Activated CD4-positive, alpha-beta T cell treated with anti-CD3 and anti-CD28 coated beads, Interleukin-2, amount 10 ng/mL, durations not matched to agents 7 days and 5 days (primary cell): Measurements from ENCODE around the gene DICER1. TPM values are rescaled to one million over a fixed set of nuclear protein-coding genes. Genes with fewer than 3 reads are reported as not detected.
"Not testable (repeated sequence)": the region's sequence is repeated elsewhere in the genome, so short reads cannot be mapped to it uniquely, and the experiment has no call there.

Experiments
- CTCF ChIA-PET: fragments of 350-600 bp; sonication (Branson Sonifier 250); formaldehyde crosslinking; loops from one replicate; lab custom pipeline; 2021; ENCODE audit warnings: antibody characterized with exemption; lab: Charles Lee
- POLR2A ChIA-PET: fragments of 350-600 bp; sonication (Branson Sonifier 250); formaldehyde crosslinking; loops from one replicate; lab custom pipeline; 2021; ENCODE audit warnings: antibody characterized with exemption; lab: Charles Lee
- DNase-seq: peaks from one replicate; pipeline ENCODE4 v3.0.0-alpha.2; 2020
- H3K27ac Mint-ChIP-seq: one replicate; pipeline ENCODE4 v1.8.0; 2021; ENCODE audit warnings: mild to moderate bottlenecking, moderate library complexity, mixed read lengths
- H3K27me3 Mint-ChIP-seq: one replicate; pipeline ENCODE4 v1.8.0; 2021; ENCODE audit warnings: mixed read lengths
- H3K36me3 Mint-ChIP-seq: one replicate; pipeline ENCODE4 v1.8.0; 2021; ENCODE audit warnings: low read depth, mixed read lengths
- H3K4me1 Mint-ChIP-seq: one replicate; pipeline ENCODE4 v1.8.0; 2021; ENCODE audit warnings: mixed read lengths
- H3K4me3 Mint-ChIP-seq: one replicate; pipeline ENCODE4 v1.8.0; 2021; ENCODE audit warnings: mild to moderate bottlenecking, moderate library complexity, mixed read lengths
- H3K9me3 Mint-ChIP-seq: one replicate; pipeline ENCODE4 v1.8.0; 2021; ENCODE audit warnings: mixed read lengths
- total RNA-seq, 2 experiments: library from RNA; stranded (reverse); gene quantifications; one replicate each; pipeline ENCODE4 v1.2.3, GENCODE V29; 2021

The DICER1 gene
- total RNA-seq, 2 experiments from 2014 or later, result 54.4 to 63.6 TPM

- Mint-ChIP-seq H3K36me3 (peaks cover 19% of the 10 kb centered on the region), H3K27ac (no peak overlapping the region), H3K4me1 (peaks cover 41% of the 10 kb centered on the region), H3K4me3 (no peak overlapping the region), H3K9me3 (peaks cover 10% of the 10 kb centered on the region), H3K27me3 (no peaks in the 10 kb centered on the region)
- no peak for DNase-seq
- POLR2A ChIA-PET, result no interaction called here
- CTCF ChIA-PET, result no interaction called here
Observed at GRCh38 chr14:95140060-95140858, 17.1 kb downstream of the DICER1 start.

GRCh38 chr14:95138876-95139275 is 18.5 kb downstream of the DICER1 start:
- Mint-ChIP-seq H3K9me3 (no peaks in the 10 kb centered on the region), H3K27ac (no peak overlapping the region), H3K4me1 (peaks cover 37% of the 10 kb centered on the region), H3K36me3 (peaks cover 10% of the 10 kb centered on the region), H3K4me3 (no peak overlapping the region), H3K27me3 (no peaks in the 10 kb centered on the region)
- DNase-seq, result no peak
- CTCF ChIA-PET, result no interaction called here
- POLR2A ChIA-PET, result no interaction called here

DNA sequence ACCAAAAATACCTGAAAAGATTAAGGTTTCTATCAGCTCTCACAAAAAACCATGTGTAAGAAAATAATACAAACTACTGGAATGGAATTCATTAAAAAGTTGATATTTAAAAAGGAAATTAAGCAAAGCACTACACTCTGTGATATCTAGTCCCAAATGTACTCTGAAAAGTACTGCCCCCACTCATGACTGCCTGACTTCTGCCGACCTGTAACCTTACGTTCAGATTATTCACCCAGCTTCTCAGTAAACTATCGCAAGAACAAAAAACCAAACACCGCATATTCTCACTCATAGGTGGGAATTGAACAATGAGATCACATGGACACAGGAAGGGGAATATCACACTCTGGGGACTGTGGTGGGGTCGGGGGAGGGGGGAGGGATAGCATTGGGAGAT is 18.9 kb downstream of the DICER1 start:
- H3K27ac Mint-ChIP-seq, H3K4me3 Mint-ChIP-seq, DNase-seq, H3K27me3 Mint-ChIP-seq, CTCF ChIA-PET, POLR2A ChIA-PET, H3K9me3 Mint-ChIP-seq: not testable (repeated sequence)
- Mint-ChIP-seq H3K36me3 (peaks cover 10% of the 10 kb centered on the region), H3K4me1 (peaks cover 33% of the 10 kb centered on the region)

DNA sequence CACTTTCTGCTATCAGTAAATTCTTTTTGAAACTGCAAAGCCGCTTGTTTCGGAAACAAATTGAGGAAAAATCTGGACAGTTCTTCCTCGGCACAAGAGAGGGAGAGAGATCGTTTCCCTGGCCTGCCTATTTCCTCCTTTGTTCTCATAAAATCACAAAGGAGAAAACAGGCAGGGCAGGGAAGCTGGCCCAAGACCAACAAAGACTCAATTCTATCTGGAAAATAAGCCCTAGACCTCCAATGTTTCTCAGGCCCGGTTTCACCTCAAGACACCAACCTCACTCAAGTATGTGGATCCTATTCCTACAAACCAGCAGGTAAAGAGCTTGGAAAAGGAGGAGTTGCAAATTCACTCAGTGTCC is 19.5 kb downstream of the DICER1 start:
- no peak overlapping the region for H3K4me3 Mint-ChIP-seq
- H3K36me3 Mint-ChIP-seq, result peaks cover 16% of the 10 kb centered on the region
- ChIA-PET POLR2A (no interaction called here), CTCF (no interaction called here)
- DNase-seq, result no peak
- no peaks in the 10 kb centered on the region for H3K27me3 Mint-ChIP-seq
- peaks cover 33% of the 10 kb centered on the region for H3K4me1 Mint-ChIP-seq
- no peak overlapping the region for H3K27ac Mint-ChIP-seq
- no peaks in the 10 kb centered on the region for H3K9me3 Mint-ChIP-seq

GRCh38 chr14:95137164-95137803 is 20.0 kb downstream of the DICER1 start:
- Mint-ChIP-seq H3K27me3 (no peaks in the 10 kb centered on the region), H3K4me1 (peaks cover 33% of the 10 kb centered on the region), H3K9me3 (no peaks in the 10 kb centered on the region), H3K4me3 (no peak overlapping the region), H3K36me3 (peaks cover 21% of the 10 kb centered on the region), H3K27ac (no peak overlapping the region)
- ChIA-PET POLR2A (no interaction called here), CTCF (no interaction called here)
- DNase-seq, result no peak

DNA sequence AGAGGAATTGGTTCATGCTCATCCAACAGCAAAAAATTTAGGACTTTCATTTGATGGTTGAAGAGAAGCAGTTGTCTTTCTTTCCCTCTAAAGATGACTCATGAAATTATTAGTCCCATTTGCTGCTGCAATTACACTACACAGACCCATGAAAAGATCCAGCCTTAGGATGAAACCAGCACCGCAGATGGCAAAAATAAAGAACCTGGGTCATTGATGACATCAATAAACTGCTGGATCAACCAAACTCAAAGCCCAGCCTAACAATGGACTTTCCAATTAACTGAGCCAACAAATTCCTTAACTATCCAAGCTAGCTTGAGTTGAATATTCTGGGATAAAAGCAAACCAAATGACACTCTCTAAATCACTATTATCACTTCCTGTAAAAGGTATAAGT is 20.7 kb downstream of the DICER1 start:
- Mint-ChIP-seq H3K4me3 (no peak overlapping the region), H3K36me3 (peaks cover 25% of the 10 kb centered on the region), H3K27ac (no peak overlapping the region), H3K4me1 (peaks cover 33% of the 10 kb centered on the region), H3K9me3 (no peaks in the 10 kb centered on the region), H3K27me3 (no peaks in the 10 kb centered on the region)
- ChIA-PET POLR2A (no interaction called here), CTCF (no interaction called here)
- no peak for DNase-seq

DNA sequence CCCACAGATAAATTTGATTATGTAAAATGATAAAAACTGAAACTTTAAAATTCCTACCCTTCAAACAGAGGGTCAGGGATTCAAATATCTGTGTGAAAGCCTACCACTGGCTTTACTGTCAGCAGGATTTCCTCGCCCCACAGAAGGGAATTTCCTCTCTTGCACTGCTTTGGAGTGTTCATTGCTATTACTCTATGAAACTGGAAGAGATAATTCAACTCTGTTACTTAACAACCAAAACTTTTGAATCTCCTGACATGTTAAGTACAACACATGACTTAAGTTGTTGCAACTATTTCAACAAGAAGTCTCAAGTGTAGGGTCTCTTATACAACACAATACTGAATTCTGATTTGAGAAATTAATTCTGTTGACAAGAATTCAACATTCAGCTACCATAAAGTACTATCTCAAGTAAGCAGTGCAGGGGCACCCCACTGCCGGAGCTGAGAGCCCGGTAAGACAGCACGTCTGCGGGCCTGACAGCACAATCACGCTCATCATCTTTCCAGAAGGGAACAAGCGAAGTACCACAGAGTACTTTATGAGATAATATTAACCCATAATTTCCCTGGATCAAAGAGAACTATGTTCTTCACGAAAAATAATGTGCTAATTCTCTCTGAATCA is 22.9 kb downstream of the DICER1 start:
- Mint-ChIP-seq H3K4me1 (peaks cover 28% of the 10 kb centered on the region), H3K4me3 (no peak overlapping the region)
- POLR2A ChIA-PET, result no interaction called here

GRCh38 chr14:95133282-95133681 is 24.0 kb downstream of the DICER1 start:
- CTCF ChIA-PET, result no interaction called here
- DNase-seq, result no peak
- no peaks in the 10 kb centered on the region for H3K9me3 Mint-ChIP-seq
- H3K4me1 Mint-ChIP-seq, result peaks cover 23% of the 10 kb centered on the region
- POLR2A ChIA-PET, result no interaction called here
- H3K27ac Mint-ChIP-seq, result no peak overlapping the region
- H3K27me3 Mint-ChIP-seq, result no peaks in the 10 kb centered on the region
- no peak overlapping the region for H3K4me3 Mint-ChIP-seq
- H3K36me3 Mint-ChIP-seq, result peaks cover 41% of the 10 kb centered on the region

More for the DNA sequence above, 22.9 kb downstream of the DICER1 start:
- CTCF ChIA-PET, result no interaction called here
- DNase-seq, result no peak
- Mint-ChIP-seq H3K36me3 (peaks cover 32% of the 10 kb centered on the region), H3K27ac (no peak overlapping the region), H3K27me3 (no peaks in the 10 kb centered on the region), H3K9me3 (no peaks in the 10 kb centered on the region)

DNA sequence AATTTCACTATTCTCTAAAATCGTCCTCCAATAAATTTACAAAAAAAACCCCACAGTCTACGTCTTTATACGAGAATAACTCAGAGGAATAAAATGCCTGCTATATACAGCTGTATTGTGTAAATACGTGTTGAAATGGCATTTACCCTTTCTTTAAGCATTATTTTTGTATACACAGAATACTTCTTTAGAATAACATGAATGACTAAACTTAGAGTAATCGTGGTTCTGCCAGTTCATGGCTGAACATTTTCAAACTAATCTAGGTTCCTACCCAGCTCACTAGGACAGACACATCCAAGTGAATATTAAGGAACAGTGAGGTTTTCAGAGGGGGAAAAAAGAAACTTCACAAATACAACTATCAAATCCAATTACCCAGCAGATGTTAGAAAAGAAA is 24.6 kb downstream of the DICER1 start:
- Mint-ChIP-seq H3K4me3 (no peak overlapping the region), H3K27me3 (no peaks in the 10 kb centered on the region), H3K4me1 (peaks cover 21% of the 10 kb centered on the region), H3K27ac (no peak overlapping the region), H3K9me3 (no peaks in the 10 kb centered on the region), H3K36me3 (peaks cover 42% of the 10 kb centered on the region)
- ChIA-PET POLR2A (no interaction called here), CTCF (no interaction called here)
- DNase-seq, result no peak

- Mint-ChIP-seq H3K9me3 (no peaks in the 10 kb centered on the region), H3K4me3 (no peak overlapping the region), H3K36me3 (peaks cover 46% of the 10 kb centered on the region), H3K27ac (no peak overlapping the region), H3K27me3 (no peaks in the 10 kb centered on the region), H3K4me1 (peaks cover 13% of the 10 kb centered on the region)
- DNase-seq, result no peak
- POLR2A ChIA-PET, result no interaction called here
- CTCF ChIA-PET, result no interaction called here
Observed at GRCh38 chr14:95130549-95130948, 26.8 kb downstream of the DICER1 start.

DNA sequence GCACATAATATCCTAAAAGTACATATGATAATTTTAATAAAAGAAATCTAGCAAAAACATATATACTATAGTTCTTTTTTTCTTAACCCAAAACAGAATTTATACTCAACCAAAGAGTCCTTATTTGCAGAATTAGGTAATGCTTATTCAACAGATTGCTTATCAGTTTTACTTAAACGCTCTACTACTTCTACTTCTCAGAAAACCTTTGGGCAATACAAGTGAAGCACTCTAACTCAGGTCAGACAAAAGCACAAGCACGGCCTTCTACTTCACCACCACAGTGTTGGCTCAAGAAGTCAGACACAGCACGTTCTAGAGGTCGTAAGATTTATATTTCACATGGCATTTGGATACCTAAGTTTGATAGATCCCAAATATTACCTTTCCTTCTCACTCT is 29.2 kb downstream of the DICER1 start:
- H3K36me3 Mint-ChIP-seq, result peaks cover 59% of the 10 kb centered on the region
- no peaks in the 10 kb centered on the region for H3K27me3 Mint-ChIP-seq
- ChIA-PET CTCF (no interaction called here), POLR2A (no interaction called here)
- H3K9me3 Mint-ChIP-seq, result no peaks in the 10 kb centered on the region
- no peak overlapping the region for H3K4me3 Mint-ChIP-seq
- H3K27ac Mint-ChIP-seq, result no peak overlapping the region
- peaks cover 9% of the 10 kb centered on the region for H3K4me1 Mint-ChIP-seq
- no peak for DNase-seq

DNA sequence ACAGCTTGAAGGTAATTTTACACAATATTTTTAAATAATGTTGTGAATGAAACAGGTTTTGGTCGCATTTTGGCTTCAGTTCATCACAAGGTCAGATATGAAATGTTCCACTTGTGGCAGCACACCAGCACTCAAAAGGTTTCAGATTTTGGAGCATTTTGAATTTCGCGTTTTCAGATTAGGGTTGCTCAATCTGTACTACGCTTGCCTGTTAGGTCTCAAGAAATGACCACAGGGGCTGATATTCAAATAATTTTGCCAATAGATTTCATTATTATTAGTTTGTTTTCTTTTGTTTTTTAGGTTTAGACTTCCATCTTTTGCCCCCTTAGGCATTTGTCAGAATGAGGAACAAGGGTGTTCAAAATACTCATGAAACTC is 29.8 kb downstream of the DICER1 start:
- no peak for DNase-seq

GRCh38 chr14:95126906-95127530 is 30.3 kb downstream of the DICER1 start:
- ChIA-PET POLR2A (no interaction called here), CTCF (no interaction called here)
- H3K9me3 Mint-ChIP-seq, result no peaks in the 10 kb centered on the region
- no peak overlapping the region for H3K4me3 Mint-ChIP-seq
- no peaks in the 10 kb centered on the region for H3K27me3 Mint-ChIP-seq
- H3K27ac Mint-ChIP-seq, result no peak overlapping the region
- peaks cover 9% of the 10 kb centered on the region for H3K4me1 Mint-ChIP-seq
- peaks cover 54% of the 10 kb centered on the region for H3K36me3 Mint-ChIP-seq
- DNase-seq, result no peak

More for the DNA sequence above, 29.8 kb downstream of the DICER1 start:
- POLR2A ChIA-PET, result no interaction called here
- Mint-ChIP-seq H3K4me3 (no peak overlapping the region), H3K27me3 (no peaks in the 10 kb centered on the region), H3K36me3 (peaks cover 56% of the 10 kb centered on the region), H3K27ac (no peak overlapping the region), H3K4me1 (peaks cover 9% of the 10 kb centered on the region), H3K9me3 (no peaks in the 10 kb centered on the region)
- CTCF ChIA-PET, result no interaction called here
